Activated CD4-positive, alpha-beta T cell treated with anti-CD3 and anti-CD28 coated beads, Interleukin-2, amount 50 U/mL, for 4 hours (primary cell): ENCODE measurements around the gene USP47.

ENCODE experiments used
- DNase-seq, 2 experiments: peaks; one replicate each; pipeline ENCODE4 v3.0.0-alpha.2; 2020

Gene USP47

GRCh38 chr11:12005476-12005875 is 163.7 kb downstream of the USP47 start:
- DNase-seq, result no peak

GRCh38 chr11:12006552-12007229 is 164.9 kb downstream of the USP47 start:
- no peak for DNase-seq

- DNase-seq, result no peak
Observed at GRCh38 chr11:12007230-12007593, 165.4 kb downstream of the USP47 start.

GRCh38 chr11:12007769-12008737 is 166.3 kb downstream of the USP47 start, which contains the start of gene DKK3:
Gene DKK3, minus strand, starts transcription at chr11:12008626. Its CDS starts 44 bp downstream, at chr11:12008582.
- no peak for DNase-seq
